Measurements from ENCODE around the gene CCDC148.
"Not testable (repeated sequence)": the region's sequence is repeated elsewhere in the genome, so short reads cannot be mapped to it uniquely, and the experiment has no call there.

The CCDC148 gene

GRCh38 chr2:158413581-158413980 lies 43.0 kb downstream of the CCDC148 start:
- DNase-seq: no peak

GRCh38 chr2:158412206-158412605 lies 44.3 kb downstream of the CCDC148 start:
- no peak for DNase-seq

- no peak for DNase-seq
Observed at GRCh38 chr2:158411748-158412147, 44.8 kb downstream of the CCDC148 start.

DNA sequence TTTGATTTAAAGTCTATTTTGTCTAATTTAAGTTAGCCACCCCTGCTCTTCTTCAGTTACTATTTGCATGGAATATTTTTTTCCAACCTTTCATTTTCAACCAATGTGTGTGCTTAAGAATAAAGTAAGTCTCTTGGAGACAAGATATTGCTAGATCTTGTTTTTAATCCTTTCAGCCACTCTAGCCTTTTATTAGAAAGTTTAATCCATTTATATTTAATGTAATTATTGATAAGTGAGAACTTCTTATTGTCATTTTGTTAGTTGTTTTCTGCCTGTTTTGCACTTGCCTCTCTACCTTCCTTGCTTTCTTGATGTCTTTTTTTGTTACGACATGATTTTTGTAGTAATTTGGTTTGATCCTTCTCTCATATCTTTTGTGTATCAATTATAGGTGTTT lies 46.4 kb downstream of the CCDC148 start:
- DNase-seq: no peak

DNA sequence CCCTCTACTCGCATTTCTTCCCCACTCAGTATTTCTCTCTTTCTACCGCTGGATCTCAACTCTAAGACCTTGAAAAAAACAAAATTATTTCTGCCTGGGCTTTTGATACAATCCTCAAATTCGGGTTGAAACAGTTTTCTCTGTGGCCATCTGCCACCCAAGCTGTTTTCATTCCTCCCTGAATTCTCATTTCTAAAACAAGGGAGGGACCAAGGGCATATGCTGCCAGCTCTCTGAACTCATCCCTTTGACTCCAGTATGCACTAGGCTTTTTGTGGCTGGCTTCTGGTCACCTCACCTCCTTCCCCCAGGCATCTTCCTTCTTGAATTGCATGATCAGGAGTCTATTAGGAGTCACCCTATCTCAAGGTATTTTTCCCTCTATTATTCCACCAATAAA lies 49.5 kb downstream of the CCDC148 start:
- DNase-seq: no peak

- no peak for DNase-seq
Observed at GRCh38 chr2:158405341-158405740, 51.2 kb downstream of the CCDC148 start.

- no peak for DNase-seq
Observed at GRCh38 chr2:158403237-158403636, 53.3 kb downstream of the CCDC148 start.

DNA sequence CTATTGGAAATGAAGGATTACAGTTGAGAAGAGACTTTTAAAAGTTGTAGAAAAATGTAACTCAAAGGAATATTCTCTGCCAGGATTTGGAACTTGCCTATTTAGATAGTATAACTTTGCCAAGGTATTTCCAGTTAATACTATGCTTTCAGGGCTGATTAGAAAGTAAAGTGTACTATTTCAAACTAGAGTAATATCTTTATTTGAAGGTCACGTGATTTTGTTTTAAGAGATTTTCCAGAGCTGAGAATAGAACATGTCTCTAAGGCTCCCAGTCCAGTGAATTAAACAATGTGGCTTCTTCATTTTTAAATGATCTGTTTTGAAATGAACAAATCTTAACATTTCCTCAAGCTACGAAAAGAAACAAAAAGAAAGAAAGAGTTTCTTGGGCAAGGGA lies 53.9 kb downstream of the CCDC148 start:
- no peak for DNase-seq

DNA sequence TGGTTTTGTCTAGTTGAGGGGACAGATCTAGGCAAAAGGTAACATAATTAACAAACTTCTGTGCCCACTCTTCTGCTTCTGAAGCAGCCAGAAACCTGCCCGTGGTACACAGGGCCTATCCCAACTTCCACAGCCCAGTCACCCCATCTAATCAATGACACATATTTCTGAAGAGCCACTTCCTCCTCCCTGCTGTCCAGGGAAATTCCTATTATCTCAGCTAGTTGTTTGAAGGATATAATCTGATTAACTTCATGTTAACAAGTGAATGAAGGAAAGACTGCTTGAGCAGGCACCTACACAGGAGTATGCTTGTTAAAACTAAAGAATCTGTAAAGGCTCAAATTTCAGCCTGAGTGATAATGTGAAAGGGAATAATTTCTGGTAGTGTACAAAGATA lies 61.4 kb downstream of the CCDC148 start:
- DNase-seq: no peak

DNA sequence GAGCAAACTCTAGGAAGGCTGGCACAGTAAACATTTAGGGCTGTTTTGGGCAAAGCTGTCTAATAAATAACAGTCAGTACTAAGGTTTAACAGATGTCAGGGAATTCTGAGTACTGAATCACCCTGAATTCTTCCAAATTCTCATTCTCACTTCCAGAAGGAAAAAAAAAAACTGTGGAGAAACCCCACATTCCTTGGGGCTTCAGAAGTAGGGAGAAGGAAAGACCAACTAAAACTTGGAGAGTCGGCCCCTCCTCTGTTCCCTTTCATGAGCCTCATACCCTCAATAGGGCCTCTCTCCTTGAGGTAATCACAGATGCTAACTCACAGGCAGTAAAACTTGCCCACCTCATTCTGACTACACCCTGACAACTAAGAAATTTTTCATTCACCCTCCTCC lies 62.1 kb downstream of the CCDC148 start:
- DNase-seq: no peak

DNA sequence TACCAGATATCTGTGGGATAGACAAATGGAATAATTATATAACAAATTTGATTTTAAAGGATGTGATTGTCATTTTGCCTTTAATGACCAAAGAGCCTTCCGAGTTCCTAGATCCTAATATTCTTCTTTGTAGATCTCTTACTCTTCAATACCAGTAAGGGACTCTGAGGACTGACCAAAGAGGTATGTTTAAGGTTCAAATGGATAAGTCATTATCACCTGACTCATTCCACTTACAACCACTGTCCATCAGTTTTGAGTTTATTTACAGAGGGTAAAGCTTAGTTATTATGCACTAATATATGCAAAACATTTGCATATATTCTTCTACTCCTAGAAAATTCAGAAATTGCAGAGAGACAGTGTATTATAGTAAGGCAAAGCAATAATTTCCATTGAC lies 62.7 kb downstream of the CCDC148 start:
- DNase-seq: no peak

- no peak for DNase-seq
Observed at GRCh38 chr2:158392687-158393086, 63.9 kb downstream of the CCDC148 start.

DNA sequence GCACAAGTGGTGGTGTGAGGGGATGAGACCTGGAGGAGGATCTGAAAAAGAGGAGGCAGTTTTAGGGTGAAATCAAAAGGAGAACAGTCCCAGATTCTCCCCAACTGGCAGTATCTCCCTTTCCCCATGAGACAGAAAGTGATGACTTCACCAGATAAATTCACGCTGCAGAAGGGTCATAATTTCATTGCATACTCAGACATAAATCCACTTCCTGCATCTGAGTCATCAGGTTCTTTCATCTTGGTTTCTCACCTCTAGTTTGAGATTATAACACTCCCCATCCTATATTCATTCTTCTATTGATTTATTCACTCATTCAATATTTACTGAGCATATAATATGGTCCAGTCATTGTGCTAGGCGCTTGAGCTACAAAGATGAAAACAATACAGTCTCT lies 64.7 kb downstream of the CCDC148 start:
- DNase-seq: no peak

- DNase-seq: no peak
Observed at GRCh38 chr2:158391361-158391760, 65.2 kb downstream of the CCDC148 start.

- no peak for DNase-seq
Observed at GRCh38 chr2:158388159-158388558, 68.4 kb downstream of the CCDC148 start.

- no peak for DNase-seq
Observed at GRCh38 chr2:158385646-158386045, 70.9 kb downstream of the CCDC148 start.

- no peak for DNase-seq
Observed at GRCh38 chr2:158381978-158382377, 74.6 kb downstream of the CCDC148 start.

GRCh38 chr2:158381205-158381604 lies 75.3 kb downstream of the CCDC148 start:
- DNase-seq: no peak

GRCh38 chr2:158380746-158381145 lies 75.8 kb downstream of the CCDC148 start:
- DNase-seq: no peak

- DNase-seq: no peak
Observed at GRCh38 chr2:158378926-158379325, 77.6 kb downstream of the CCDC148 start.

- no peak for DNase-seq
Observed at GRCh38 chr2:158366342-158366741, 90.2 kb downstream of the CCDC148 start.

- no peak for DNase-seq
Observed at GRCh38 chr2:158359846-158360245, 96.7 kb downstream of the CCDC148 start.

- DNase-seq: no peak
Observed at GRCh38 chr2:158357699-158358098, 98.9 kb downstream of the CCDC148 start.

DNA sequence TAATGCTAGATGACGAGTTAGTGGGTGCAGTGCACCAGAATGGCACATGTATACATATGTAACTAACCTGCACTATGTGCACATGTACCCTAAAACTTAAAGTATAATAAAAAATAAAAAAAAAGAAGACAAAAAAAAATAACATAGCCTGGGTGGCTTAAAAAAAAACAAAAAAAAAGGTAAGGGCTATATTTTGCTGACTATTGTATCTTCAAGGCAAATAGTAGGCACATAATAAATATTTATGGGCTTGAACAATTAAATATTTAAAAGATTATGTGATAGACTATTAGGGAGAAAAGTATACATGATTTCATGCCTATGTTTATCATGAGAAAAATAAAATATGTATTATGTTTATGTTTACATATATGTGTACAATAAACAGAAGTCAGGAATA lies 99.4 kb downstream of the CCDC148 start:
- DNase-seq: no peak

DNA sequence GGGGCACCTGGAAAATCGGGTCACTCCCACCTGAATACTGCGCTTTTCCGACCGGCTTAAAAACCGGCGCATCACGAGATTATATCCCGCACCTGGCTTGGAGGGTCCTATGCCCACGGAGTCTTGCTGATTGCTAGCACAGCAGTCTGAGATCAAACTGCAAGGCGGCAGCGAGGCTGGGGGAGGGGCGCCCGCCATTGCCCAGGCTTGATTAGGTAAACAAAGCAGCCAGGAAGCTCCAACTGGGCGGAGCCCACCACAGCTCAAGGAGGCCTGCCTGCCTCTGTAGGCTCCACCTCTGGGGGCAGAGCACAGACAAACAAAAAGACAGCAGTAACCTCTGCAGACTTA lies 105.1 kb downstream of the CCDC148 start:
- not testable (repeated sequence) for DNase-seq
